Transverse colon (tissue), 4 donors: Measurements from ENCODE around the gene BCL11A. TPM values are rescaled to one million over a fixed set of nuclear protein-coding genes. Genes with fewer than 3 reads are reported as not detected.

ENCODE experiments used
- DNase-seq: peaks from one replicate; pipeline ENCODE4 v3.0.0-alpha.2; 2019
- H3K27ac ChIP-seq, 4 donors: fragments of 200-600 bp; sonication (generic); 2 replicates each; pipeline ENCODE4 v1.5.1; 2016 to 2018; ENCODE audit warnings: inconsistent platforms in 4 of 4
- H3K27me3 ChIP-seq: fragments of 200-600 bp; sonication (generic); 2 replicates; pipeline ENCODE4 v1.5.1; 2017; ENCODE audit warnings: inconsistent platforms
- H3K36me3 ChIP-seq, 4 donors: fragments of 200-600 bp; sonication (generic); 2 replicates each; pipeline ENCODE4 v1.5.1; 2017 to 2019; ENCODE audit warnings: inconsistent platforms in 4 of 4
- H3K4me1 ChIP-seq, 4 donors: fragments of 200-600 bp; sonication (generic); 2 replicates each; pipeline ENCODE4 v1.5.1; 2017 to 2020; ENCODE audit warnings: inconsistent platforms in 4 of 4
- H3K4me3 ChIP-seq, 4 donors: fragments of 200-600 bp; sonication (generic); 1 replicate in 1 of 4; 2 replicates in 3 of 4; pipeline versions ENCODE4 v1.5.1 to v1.6.1; 2017 to 2019; ENCODE audit warnings: inconsistent platforms in 4 of 4
- H3K9me3 ChIP-seq, 2 donors: fragments of 200-600 bp; sonication (generic); 2 replicates each; pipeline ENCODE4 v1.5.1; 2017 to 2019; ENCODE audit warnings: inconsistent platforms in 2 of 2
- EP300 ChIP-seq: sonication (generic); formaldehyde crosslinking; IDR thresholded peaks from one replicate; pipeline ENCODE4 v1.6.1; 2017; ENCODE audit warnings: antibody characterized with exemption, low read depth
- POLR2A ChIP-seq: fragments of 450-650 bp; IDR thresholded peaks from one replicate; pipeline ENCODE4 v1.6.1; 2016; ENCODE audit warnings: antibody characterized with exemption, mild to moderate bottlenecking, moderate library complexity
- POLR2AphosphoS5 ChIP-seq, 3 donors: sonication (generic); formaldehyde crosslinking; IDR thresholded peaks; one replicate each; pipeline ENCODE4 v1.6.1; 2016; ENCODE audit warnings: antibody characterized with exemption in 3 of 3
- WGBS, 2 donors: methylation state at CpG; one replicate each; pipeline ENCODE4 v1.1.5; 2018; ENCODE audit warnings: low coverage in 1 of 2; 5-methylcytosine and 5-hydroxymethylcytosine counted together
- in situ Hi-C, 4 donors: fragments of 200-750 bp; cut with MboI; loops; one replicate each; pipeline versions ENCODE4 v1.15.0 to v1.15.1; 2017; ENCODE audit warnings: low sequenced_read_pairs in 3 of 4, low pct_ligation_motif_present in 1 of 4, low pct_unique_long_range_greater_than_20kb in 1 of 4
- intact Hi-C: fragments of 100-400 bp; cut with DNase I; formaldehyde crosslinking; loops from one replicate; pipeline ENCODE4 v1.15.1; 2023; ENCODE audit warnings: low total_unique reads
- total RNA-seq, 4 donors: library from RNA; depleted of rRNA; stranded (reverse); fragments of >200 nt; gene quantifications; one replicate each; pipeline ENCODE4 v1.1.0, GENCODE V29; 2016
- TF ChIP-seq, protein P1 (sequence below), 5 experiments: fragments of 200-600 bp in 3 of 5; fragments of 450-650 bp in 2 of 5; sonication (generic) in 3 of 5; IDR thresholded peaks; 1 replicate in 2 of 5; 2 replicates in 3 of 5; pipeline ENCODE4 v1.5.1; 2016 to 2017; ENCODE audit warnings: antibody characterized with exemption in 5 of 5, inconsistent platforms in 3 of 5, mild to moderate bottlenecking in 2 of 5, moderate library complexity in 1 of 5

The BCL11A gene
- total RNA-seq, 4 donors from 2014 or later, result 11.3 to 38.1 (median 19.9) TPM

DNA sequence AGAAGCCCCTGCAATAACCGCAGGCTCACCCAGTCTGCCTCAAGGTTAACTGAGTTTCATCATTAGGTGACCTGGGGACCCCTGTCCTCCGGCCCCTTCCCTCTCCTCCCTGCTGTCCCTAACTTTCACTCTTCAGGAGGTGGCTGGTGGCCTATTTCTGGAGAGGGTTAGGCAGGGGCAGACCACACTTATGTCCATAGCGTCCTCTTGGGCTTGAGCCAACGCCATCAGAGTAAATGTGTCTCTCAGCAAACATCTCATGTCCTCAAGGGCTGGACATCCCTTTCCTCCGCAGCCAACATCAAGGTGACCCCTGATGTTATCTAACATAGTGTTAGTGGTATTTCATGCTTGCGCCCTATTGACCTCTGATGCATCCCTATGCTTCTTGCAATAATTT, 114.8 kb downstream of the BCL11A start:
- Histone ChIP-seq H3K27me3 (no peaks in the 10 kb centered on the region), H3K4me1 (no peaks in the 10 kb centered on the region), H3K27ac (no peak overlapping the region), H3K36me3 (no peaks in the 10 kb centered on the region), H3K4me3 (no peak overlapping the region), H3K9me3 (no peaks in the 10 kb centered on the region)
- intact Hi-C loops (no loop called here), in situ Hi-C loops (no loop called here)
- DNase-seq, result no peak
- WGBS, 2 donors, result 83 to 94% methylated on average over 6 of the region's 6 CpGs
- TF ChIP-seq, protein P1, sequence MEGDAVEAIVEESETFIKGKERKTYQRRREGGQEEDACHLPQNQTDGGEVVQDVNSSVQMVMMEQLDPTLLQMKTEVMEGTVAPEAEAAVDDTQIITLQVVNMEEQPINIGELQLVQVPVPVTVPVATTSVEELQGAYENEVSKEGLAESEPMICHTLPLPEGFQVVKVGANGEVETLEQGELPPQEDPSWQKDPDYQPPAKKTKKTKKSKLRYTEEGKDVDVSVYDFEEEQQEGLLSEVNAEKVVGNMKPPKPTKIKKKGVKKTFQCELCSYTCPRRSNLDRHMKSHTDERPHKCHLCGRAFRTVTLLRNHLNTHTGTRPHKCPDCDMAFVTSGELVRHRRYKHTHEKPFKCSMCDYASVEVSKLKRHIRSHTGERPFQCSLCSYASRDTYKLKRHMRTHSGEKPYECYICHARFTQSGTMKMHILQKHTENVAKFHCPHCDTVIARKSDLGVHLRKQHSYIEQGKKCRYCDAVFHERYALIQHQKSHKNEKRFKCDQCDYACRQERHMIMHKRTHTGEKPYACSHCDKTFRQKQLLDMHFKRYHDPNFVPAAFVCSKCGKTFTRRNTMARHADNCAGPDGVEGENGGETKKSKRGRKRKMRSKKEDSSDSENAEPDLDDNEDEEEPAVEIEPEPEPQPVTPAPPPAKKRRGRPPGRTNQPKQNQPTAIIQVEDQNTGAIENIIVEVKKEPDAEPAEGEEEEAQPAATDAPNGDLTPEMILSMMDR (IDR thresholded peaks at IDR 0.05), result no peak
- TF ChIP-seq POLR2A (no peak), EP300 (no peak), POLR2AphosphoS5 (IDR thresholded peaks at IDR 0.05) (no peak)

DNA sequence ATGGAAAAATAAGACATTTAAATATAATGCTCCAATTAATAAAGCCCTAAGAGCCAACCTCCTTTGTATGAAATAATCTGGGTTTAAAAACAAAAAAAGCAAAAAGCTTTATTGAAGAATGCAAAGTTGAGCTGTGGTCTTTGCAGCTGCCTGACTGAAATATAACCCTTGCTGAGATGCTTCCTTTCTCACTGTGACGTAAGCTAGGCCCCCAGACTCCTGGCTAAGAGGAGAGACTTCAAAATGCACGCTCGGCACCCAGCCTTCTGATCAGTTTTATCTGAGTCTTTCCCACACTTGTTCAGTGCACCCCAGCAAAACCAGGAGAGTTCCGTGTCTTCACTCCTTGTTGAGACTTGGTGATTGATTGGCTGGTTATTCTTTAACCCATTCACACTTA, 115.3 kb downstream of the BCL11A start:
- in situ Hi-C loops, result no loop called here
- Histone ChIP-seq H3K9me3 (no peaks in the 10 kb centered on the region), H3K36me3 (no peaks in the 10 kb centered on the region), H3K27ac (no peak overlapping the region), H3K27me3 (no peaks in the 10 kb centered on the region), H3K4me3 (no peak overlapping the region), H3K4me1 (no peaks in the 10 kb centered on the region)
- intact Hi-C loops, result no loop called here
- TF ChIP-seq, protein P1 (IDR thresholded peaks at IDR 0.05), result no peak
- TF ChIP-seq POLR2AphosphoS5 (IDR thresholded peaks at IDR 0.05), result no peak
- DNase-seq, result no peak
- WGBS, 2 donors, result 89 to 100% methylated on average over 1 to 4 of the region's 4 CpGs

GRCh38 chr2:60437080-60437696, 116.3 kb downstream of the BCL11A start:
- Histone ChIP-seq H3K4me3 (no peak overlapping the region), H3K27ac (no peak overlapping the region), H3K9me3 (no peaks in the 10 kb centered on the region), H3K4me1 (no peaks in the 10 kb centered on the region), H3K36me3 (no peaks in the 10 kb centered on the region), H3K27me3 (no peaks in the 10 kb centered on the region)
- in situ Hi-C loops (no loop called here), intact Hi-C loops (no loop called here)
- TF ChIP-seq POLR2AphosphoS5 (IDR thresholded peaks at IDR 0.05), result no peak
- TF ChIP-seq, protein P1 (IDR thresholded peaks at IDR 0.05), result no peak
- TF ChIP-seq POLR2A, result no peak
- no peak for TF ChIP-seq EP300
- DNase-seq, result no peak
- WGBS, 2 donors, result 80 to 85% methylated on average over 1 to 7 of the region's 7 CpGs

DNA sequence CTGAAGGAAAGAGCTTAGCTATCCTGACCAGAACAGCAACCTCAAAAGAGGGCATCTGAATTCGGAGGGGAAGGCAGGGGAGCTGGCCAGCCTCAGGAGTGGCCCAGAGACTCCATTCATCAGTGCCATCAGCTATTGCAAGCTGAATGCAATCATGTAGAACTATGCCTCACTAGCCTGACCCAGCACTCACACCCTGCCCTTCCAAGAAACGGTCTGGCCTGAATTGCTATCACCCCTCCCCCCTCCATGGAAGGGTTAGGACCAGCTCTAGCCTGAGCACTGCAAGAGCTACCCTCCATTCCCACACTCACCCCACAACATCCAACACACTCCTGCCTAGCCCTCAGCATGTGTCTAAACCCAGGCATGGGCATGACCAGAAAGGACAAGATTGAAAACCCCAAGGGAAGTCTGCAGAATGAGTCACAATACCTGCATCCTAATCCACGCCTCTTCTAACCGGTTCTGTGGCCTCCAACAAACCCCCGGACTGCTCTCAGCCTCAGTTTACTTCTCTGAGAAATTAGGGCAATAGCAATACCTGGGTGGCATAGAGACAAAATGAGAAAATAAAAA, 120.3 kb downstream of the BCL11A start:
- Histone ChIP-seq H3K9me3 (no peaks in the 10 kb centered on the region), H3K27me3 (no peaks in the 10 kb centered on the region), H3K4me3 (no peak overlapping the region), H3K27ac (no peak overlapping the region), H3K4me1 (no peaks in the 10 kb centered on the region), H3K36me3 (no peaks in the 10 kb centered on the region)
- TF ChIP-seq, protein P1 (IDR thresholded peaks at IDR 0.05), result no peak
- TF ChIP-seq EP300, result no peak
- TF ChIP-seq POLR2A, result no peak
- TF ChIP-seq POLR2AphosphoS5 (IDR thresholded peaks at IDR 0.05), result no peak
- 75 to 90% methylated on average over 2 to 5 of the region's 5 CpGs for WGBS, 2 donors
- intact Hi-C loops (no loop called here), in situ Hi-C loops (no loop called here)
- DNase-seq, result no peak
